Prostate gland (tissue), 2 donors: ENCODE data around the gene SLC9A6.

Experiments used
- POLR2A ChIP-seq: fragments of 450-650 bp; IDR thresholded peaks from one replicate; pipeline ENCODE4 v1.6.1; 2016; ENCODE audit warnings: antibody characterized with exemption, mild to moderate bottlenecking
- TF ChIP-seq, protein P1 (sequence below), 4 experiments: fragments of 200-600 bp in 2 of 4; fragments of 450-650 bp in 2 of 4; sonication (generic) in 2 of 4; IDR thresholded peaks; 1 replicate in 3 of 4; 2 replicates in 1 of 4; pipeline ENCODE4 v1.5.1; 2016 to 2019; ENCODE audit warnings: antibody characterized with exemption in 4 of 4, mild to moderate bottlenecking in 2 of 4, moderate library complexity in 2 of 4

- TF ChIP-seq, protein P1, sequence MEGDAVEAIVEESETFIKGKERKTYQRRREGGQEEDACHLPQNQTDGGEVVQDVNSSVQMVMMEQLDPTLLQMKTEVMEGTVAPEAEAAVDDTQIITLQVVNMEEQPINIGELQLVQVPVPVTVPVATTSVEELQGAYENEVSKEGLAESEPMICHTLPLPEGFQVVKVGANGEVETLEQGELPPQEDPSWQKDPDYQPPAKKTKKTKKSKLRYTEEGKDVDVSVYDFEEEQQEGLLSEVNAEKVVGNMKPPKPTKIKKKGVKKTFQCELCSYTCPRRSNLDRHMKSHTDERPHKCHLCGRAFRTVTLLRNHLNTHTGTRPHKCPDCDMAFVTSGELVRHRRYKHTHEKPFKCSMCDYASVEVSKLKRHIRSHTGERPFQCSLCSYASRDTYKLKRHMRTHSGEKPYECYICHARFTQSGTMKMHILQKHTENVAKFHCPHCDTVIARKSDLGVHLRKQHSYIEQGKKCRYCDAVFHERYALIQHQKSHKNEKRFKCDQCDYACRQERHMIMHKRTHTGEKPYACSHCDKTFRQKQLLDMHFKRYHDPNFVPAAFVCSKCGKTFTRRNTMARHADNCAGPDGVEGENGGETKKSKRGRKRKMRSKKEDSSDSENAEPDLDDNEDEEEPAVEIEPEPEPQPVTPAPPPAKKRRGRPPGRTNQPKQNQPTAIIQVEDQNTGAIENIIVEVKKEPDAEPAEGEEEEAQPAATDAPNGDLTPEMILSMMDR (IDR thresholded peaks at IDR 0.05), result no peak
- no peak for TF ChIP-seq POLR2A
Observed at GRCh38 chrX:135984256-135984655, 979 bp upstream of the SLC9A6 start.
